Spinal cord (tissue), 10 donors: ENCODE results near the gene NRCAM. TPM values are rescaled to one million over a fixed set of nuclear protein-coding genes. Genes with fewer than 3 reads are reported as not detected.

ENCODE experiments used
- DNase-seq, 6 donors: peaks; one replicate each; pipeline versions ENCODE4 v3.0.0 to v3.0.0-alpha.2; 2013 to 2015; ENCODE audit warnings: low spot score in 6 of 6, low read depth in 4 of 6
- H3K27ac ChIP-seq: one replicate; pipeline ENCODE4 v1.5.1; 2013; ENCODE audit warnings: low read depth, low read length, control low read depth
- H3K27me3 ChIP-seq: one replicate; pipeline ENCODE4 v1.6.1; 2013; ENCODE audit warnings: low read length; ENCODE audit not compliant: control insufficient read depth, insufficient read depth
- H3K36me3 ChIP-seq: one replicate; pipeline ENCODE4 v1.6.1; 2013; ENCODE audit warnings: low read length; ENCODE audit not compliant: control insufficient read depth, insufficient read depth
- H3K4me1 ChIP-seq: one replicate; pipeline ENCODE4 v1.6.1; 2013; ENCODE audit warnings: low read length; ENCODE audit not compliant: control insufficient read depth, insufficient read depth
- H3K4me3 ChIP-seq: one replicate; pipeline ENCODE4 v1.5.1; 2013; ENCODE audit warnings: low read depth, low read length, control low read depth
- H3K9me3 ChIP-seq: one replicate; pipeline ENCODE4 v1.6.1; 2013; ENCODE audit warnings: low read length; ENCODE audit not compliant: control insufficient read depth, insufficient read depth
- WGBS: methylation state at CpG from one replicate; pipeline ENCODE4 v1.1.5; 2013; ENCODE audit warnings: missing lambda C conversion rate; ENCODE audit not compliant: insufficient coverage; 5-methylcytosine and 5-hydroxymethylcytosine counted together
- polyA plus RNA-seq, 2 donors: library from polyadenylated mRNA; unstranded; fragments of 120-200 nt; gene quantifications; one replicate each; pipeline ENCODE4 v1.2.1, GENCODE V29; 2013; ENCODE audit not compliant: insufficient read length in 2 of 2
- total RNA-seq, 2 donors: library from RNA; depleted of rRNA in 1 of 2; stranded (reverse); fragments of 120-200 nt in 1 of 2; fragments of >200 nt in 1 of 2; gene quantifications; one replicate each; pipeline versions ENCODE4 v1.2.3 to v1.2.4, GENCODE V29; 2013 to 2014
- donor health status: healthy.

NRCAM gene
- total and polyA plus RNA-seq, 4 donors = 50.4 to 198 (median 140) TPM

DNA sequence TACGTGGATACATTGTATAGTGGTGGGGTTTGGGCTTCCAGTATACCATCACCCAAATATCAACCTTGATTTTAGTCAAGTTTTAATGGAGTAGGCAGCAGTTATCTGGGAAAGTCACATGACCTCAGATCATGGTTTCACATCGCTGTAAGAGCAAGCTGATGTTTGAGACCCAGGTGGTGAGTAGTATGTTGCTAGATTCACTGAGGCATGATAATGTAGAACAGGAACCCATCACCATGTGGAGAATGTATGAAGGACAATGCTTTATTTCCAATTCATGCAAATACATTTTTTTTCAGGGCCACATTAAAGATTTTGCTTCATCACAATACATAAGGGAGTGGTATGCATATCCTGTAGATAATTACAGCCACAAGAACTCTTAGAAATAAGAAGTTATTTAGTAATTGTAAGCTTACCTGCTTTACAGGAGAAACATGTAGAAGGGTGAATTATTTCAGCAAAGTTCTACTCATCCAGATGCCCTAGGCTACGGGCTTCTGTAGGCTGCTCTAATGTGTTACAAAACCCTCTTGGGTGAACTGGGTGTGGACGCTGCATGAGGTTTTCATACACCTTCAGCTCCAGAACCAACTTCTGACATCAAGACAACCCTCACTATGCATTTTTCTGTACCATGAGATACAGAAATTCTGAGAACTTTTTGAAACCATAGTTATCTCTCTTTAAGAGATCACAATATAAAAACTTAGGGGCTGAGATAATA is 298.5 kb downstream of the NRCAM start:
- Histone ChIP-seq H3K36me3 (no peaks in the 10 kb centered on the region), H3K27ac (no peak overlapping the region), H3K27me3 (no peaks in the 10 kb centered on the region), H3K4me1 (no peaks in the 10 kb centered on the region), H3K4me3 (no peak overlapping the region), H3K9me3 (no peaks in the 10 kb centered on the region)
- no peak for DNase-seq
- no CpG with 5 or more reads among the region's 4 CpGs for WGBS

DNA sequence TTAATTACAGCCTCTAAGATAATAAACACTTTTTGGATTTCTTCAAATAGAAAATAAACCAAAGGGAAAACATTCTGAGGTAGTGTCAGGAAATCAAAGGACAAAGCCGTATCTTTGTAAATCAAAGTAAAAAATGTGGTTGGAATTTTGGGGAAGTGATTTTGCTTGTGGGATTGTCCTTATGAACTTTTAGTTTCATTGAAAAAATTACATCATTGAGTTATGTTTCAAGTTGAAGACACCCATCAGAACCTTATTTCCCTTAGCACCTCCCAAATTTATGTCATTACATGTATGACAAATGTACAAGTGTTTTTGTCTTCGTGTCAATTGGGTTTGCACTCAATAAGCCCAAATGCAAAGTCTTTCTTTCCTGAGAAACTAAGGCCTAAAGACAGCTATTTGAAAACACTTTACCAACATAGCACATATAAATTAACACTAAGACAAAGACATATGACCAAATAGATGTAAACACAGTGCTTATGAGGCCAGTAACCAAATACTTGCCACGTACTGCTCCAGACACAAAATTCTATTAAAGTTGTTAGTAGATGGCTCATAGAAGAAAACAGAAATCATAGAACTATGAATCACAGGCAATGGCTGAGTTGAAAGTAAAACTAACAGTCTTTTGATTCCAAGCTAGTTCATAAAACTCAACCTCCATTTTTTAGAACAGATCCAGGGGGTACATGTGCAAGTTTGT is 299.2 kb downstream of the NRCAM start:
- no CpG with 5 or more reads among the region's 3 CpGs for WGBS
- Histone ChIP-seq H3K4me3 (no peak overlapping the region), H3K4me1 (no peaks in the 10 kb centered on the region), H3K9me3 (no peaks in the 10 kb centered on the region), H3K27ac (no peak overlapping the region), H3K27me3 (no peaks in the 10 kb centered on the region), H3K36me3 (no peaks in the 10 kb centered on the region)
- DNase-seq = no peak

DNA sequence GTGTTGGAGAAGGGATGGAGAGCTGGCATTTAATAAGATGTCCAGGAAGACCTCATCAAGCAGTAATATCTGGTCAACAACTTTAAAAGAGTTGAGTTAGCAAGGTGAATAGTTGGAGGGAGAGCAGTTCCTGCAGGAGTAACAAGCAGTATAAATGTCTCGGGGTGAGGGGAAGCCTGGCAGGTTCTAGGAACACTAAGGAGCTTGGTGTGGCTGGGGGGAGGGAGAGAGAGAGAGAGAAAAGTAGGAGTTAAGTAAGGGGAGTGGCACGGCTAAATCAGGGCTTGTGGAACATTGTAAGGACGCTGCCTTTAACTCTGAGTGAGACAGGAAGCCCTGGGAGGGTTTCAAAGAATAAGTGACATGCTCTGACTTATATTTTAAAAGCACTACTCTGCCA is 304.0 kb downstream of the NRCAM start:
- 44% methylated on average over 2 of the region's 3 CpGs for WGBS
- Histone ChIP-seq H3K27me3 (no peaks in the 10 kb centered on the region), H3K9me3 (no peaks in the 10 kb centered on the region), H3K4me1 (no peaks in the 10 kb centered on the region), H3K4me3 (no peak overlapping the region), H3K36me3 (no peaks in the 10 kb centered on the region), H3K27ac (no peak overlapping the region)
- no peak for DNase-seq

DNA sequence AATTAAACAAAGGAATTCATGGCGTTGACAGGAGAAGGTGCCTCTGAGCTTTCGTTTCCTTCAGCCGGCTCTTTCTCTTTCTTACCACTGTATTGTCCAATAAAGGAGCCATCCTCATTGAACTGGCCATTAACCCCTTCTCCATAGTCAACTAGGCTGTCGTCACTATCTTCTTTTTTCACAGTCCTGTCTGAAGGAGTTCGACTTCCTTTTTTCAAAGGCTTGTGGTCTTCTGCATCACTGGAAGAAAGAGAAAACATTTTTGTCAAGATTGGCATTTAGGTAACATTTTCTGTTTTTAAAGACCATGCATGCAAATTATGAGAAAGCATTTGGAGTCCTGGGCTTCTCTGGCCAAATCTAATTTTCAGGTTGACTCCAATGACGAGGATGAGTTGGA is 306.3 kb downstream of the NRCAM start:
- Histone ChIP-seq H3K36me3 (no peaks in the 10 kb centered on the region), H3K4me1 (peaks cover 6% of the 10 kb centered on the region), H3K27me3 (no peaks in the 10 kb centered on the region), H3K9me3 (no peaks in the 10 kb centered on the region), H3K27ac (no peak overlapping the region), H3K4me3 (no peak overlapping the region)
- no peak for DNase-seq
- WGBS = 66% methylated on average over 4 of the region's 6 CpGs

DNA sequence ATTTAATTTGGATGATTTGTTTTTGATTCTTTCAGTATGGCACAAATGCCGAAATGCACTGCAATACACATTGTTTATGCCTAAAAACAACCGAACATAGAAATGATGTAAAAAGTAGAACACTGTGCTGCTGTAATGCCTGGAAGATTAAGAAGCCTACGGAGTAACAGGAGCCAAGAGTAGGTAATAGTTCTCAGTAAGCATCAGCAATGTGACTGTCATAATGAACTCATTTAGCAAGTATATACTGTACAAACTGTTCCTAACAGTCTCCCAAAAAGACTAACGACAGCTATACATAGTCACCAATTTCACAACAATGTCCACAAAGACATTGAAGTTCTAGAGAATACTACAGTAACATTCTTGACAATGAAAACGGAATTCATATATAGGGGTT is 307.1 kb downstream of the NRCAM start:
- 93% methylated on average over 2 of the region's 5 CpGs for WGBS
- Histone ChIP-seq H3K9me3 (no peaks in the 10 kb centered on the region), H3K36me3 (no peaks in the 10 kb centered on the region), H3K27me3 (no peaks in the 10 kb centered on the region), H3K27ac (no peak overlapping the region), H3K4me1 (peaks cover 6% of the 10 kb centered on the region), H3K4me3 (no peak overlapping the region)
- DNase-seq = no peak

DNA sequence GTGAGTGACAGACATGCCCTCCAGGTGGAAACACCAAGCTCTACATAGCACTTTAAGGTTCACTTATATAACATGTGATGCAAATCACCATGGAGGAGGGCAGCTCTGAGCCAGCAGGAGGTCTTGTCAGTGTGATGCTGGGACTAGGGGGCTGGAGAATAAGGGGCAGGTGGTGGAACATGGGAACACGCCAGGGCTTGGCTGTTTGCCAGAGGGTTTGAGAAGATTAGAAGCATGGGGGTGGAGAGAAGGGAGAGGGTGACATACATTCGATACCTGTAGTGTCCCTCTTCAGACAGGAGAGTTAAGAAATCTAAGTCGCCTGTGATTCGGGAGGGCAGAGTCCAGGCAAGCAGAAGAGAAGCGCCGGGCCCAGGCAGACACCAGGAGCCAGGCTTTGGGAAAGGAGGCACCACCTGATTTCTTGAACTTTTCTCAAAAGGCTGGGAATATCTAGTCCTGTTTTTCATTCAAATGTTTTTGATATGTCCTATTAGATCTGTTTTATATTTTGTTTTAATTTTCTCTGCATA is 309.1 kb downstream of the NRCAM start:
- WGBS = 80% methylated on average over 6 of the region's 6 CpGs
- H3K36me3 ChIP-seq = no peaks in the 10 kb centered on the region
- no peak overlapping the region for H3K4me3 ChIP-seq
- peak in 2 of 6 donors; percentile 9 to 24 for DNase-seq
- no peaks in the 10 kb centered on the region for H3K27me3 ChIP-seq
- H3K4me1 ChIP-seq = peaks cover 6% of the 10 kb centered on the region
- no peak overlapping the region for H3K27ac ChIP-seq
- no peaks in the 10 kb centered on the region for H3K9me3 ChIP-seq

DNA sequence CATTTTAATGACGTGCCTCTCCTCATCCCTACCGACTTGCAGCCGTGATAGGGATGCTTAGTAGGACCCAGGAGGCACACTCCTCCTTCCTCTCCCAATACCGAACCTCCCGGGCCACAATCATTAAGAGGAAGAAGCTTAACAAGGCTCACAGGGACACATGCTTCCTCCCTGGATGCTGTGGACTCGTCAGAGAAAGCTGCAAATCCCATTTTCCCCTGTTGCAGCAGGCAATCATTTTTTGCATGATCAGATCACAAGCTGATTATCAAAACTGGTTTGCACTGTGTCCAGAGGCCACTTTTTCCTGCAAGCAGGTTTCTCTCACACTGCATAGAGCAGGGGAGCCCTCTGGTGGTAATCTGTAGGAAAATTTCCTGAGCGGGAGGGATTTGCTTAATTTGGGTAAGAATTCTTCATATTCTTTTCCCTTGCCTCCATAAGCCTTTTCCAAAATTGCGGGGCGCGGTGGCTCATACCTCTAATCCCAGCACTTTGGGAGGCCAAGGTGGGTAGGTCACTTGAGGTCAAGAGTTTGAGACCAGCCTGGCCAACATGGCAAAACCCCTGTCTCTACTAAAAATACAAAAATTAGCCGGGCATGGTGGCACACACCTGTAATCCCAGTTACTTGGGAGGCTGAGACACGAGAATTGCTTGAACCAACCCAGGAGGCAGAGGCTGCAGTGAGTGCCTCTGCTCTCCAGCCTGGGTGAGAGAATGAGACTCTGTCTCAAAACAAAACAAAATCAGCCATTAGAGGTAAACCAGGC is 310.0 kb downstream of the NRCAM start:
- Histone ChIP-seq H3K27me3 (no peaks in the 10 kb centered on the region), H3K36me3 (no peaks in the 10 kb centered on the region), H3K27ac (no peak overlapping the region), H3K4me1 (peaks cover 6% of the 10 kb centered on the region), H3K4me3 (peak overlapping the region; percentile 46), H3K9me3 (no peaks in the 10 kb centered on the region)
- WGBS = 3% methylated on average over 4 of the region's 12 CpGs
- DNase-seq = peak; percentile 67 to 96 (median 78)

DNA sequence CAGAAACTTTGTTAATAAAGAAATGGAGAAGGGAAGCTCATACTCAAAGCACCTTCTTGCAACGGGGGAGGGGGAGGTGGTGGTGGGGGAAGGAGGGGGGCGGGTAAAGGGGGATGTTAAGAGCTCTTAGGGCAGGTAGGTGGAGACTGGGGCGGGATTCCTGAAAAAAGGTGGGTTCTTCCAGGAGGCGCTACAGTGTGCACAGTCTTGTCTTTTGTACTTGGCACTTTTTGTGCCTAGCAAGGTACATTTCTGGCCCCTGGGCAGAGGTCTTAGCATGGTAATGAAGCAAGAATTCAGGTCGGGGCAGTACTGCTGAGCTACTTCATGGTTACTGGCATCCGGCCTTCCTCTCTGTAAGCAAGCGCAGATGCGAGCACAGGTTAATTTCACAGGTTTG is 310.8 kb downstream of the NRCAM start:
- WGBS = 70% methylated on average over 3 of the region's 8 CpGs
- peaks cover 6% of the 10 kb centered on the region for H3K4me1 ChIP-seq
- no peaks in the 10 kb centered on the region for H3K36me3 ChIP-seq
- no peak overlapping the region for H3K27ac ChIP-seq
- DNase-seq = no peak
- H3K27me3 ChIP-seq = no peaks in the 10 kb centered on the region
- H3K9me3 ChIP-seq = no peaks in the 10 kb centered on the region
- no peak overlapping the region for H3K4me3 ChIP-seq

DNA sequence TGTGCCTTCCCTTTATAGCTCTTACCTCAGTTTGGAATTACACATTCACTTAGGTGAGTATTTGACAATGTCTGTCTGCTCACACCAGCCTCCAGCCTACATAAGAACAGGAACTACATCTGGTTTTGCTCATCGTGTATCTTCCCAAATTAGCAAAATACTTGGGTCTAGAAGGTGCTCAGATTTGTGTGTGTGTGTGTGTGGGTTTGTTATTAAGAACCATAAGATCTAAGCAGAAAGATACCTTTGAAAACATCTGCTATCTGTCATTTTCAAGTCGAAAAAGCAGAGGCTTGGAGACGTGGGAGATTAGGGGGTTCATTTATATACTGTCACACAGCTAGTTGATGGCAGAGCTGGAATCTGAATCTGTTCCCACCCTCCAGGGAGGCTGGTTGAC is 311.3 kb downstream of the NRCAM start:
- Histone ChIP-seq H3K4me1 (peaks cover 6% of the 10 kb centered on the region), H3K9me3 (no peaks in the 10 kb centered on the region), H3K27me3 (no peaks in the 10 kb centered on the region), H3K4me3 (no peak overlapping the region), H3K36me3 (no peaks in the 10 kb centered on the region), H3K27ac (no peak overlapping the region)
- WGBS = no CpG with 5 or more reads among the region's 3 CpGs
- DNase-seq = no peak
